ENCODE results near the gene LRBA.
"Not testable (repeated sequence)": the region's sequence is repeated elsewhere in the genome, so short reads cannot be mapped to it uniquely, and the experiment has no call there.

LRBA gene

GRCh38 chr4:150942539-150942938 lies 72.5 kb downstream of the LRBA start:
- no peak for DNase-seq

GRCh38 chr4:150940123-150940522 lies 75.0 kb downstream of the LRBA start:
- DNase-seq: no peak

GRCh38 chr4:150939530-150939929 lies 75.6 kb downstream of the LRBA start:
- DNase-seq: no peak

DNA sequence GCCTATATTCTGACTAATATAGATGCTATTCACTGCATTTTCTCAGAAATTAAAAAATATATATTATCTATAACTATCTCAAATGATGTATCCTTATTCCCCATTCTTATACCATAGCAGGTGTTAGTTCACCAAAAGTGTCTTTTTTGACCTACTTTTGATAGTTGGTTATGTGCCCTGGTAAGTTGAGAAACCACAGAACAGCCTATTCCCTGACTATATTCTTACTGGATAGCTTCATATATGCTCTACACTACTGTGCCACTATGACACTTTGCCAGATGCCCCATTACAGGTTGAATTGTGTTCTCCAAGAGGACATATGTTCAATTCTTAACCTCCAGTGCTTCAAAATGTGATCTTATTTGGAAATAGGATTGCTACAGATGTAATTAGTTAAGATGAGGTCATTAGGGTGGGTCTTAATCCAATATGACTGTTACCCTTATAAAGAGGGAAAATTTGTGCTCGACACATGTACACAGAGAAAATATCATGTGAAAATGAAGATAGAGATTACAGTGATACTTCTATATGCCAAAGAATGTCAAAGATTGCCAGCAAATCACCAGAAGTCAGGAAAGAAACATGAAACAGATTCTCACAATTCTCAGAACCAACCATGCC lies 76.1 kb downstream of the LRBA start:
- DNase-seq: no peak

GRCh38 chr4:150938417-150938816 lies 76.7 kb downstream of the LRBA start:
- DNase-seq: no peak

DNA sequence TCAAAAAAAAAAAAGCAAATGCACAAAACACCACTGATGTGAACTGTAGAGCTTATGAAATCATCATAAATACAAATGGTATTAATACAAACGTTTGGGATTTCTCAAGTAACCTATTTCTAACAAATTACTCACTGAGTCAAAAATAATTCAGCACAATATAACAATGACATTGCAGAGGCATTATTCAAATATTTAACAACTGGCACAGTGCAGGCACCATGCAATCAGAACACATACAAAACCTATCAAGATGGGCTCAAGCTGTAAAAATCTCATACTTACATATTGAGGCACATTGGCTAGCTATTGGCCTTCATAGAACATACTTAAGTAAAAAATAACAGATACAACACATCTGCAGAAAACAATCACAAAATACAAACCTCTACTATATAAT lies 81.1 kb downstream of the LRBA start:
- DNase-seq: no peak

DNA sequence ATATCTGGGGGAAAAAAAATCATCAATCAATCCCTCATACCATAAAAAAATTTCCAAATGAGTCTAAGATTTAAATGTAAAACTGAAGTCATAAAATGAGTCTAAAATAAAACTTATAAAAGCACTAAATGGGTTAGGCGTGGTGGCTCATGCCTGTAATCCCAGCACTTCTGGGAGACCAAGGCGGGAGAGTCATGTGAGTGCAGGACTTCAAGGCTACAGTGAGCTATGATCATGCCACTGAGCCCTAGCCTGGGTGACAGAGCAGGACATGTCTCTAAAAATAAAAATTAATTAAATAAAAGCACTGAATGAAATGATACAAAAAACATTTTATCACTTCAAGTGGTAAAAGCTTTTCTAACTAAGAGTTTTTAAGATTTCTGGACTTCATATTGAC lies 83.3 kb downstream of the LRBA start:
- DNase-seq: no peak

GRCh38 chr4:150931005-150931404 lies 84.1 kb downstream of the LRBA start:
- DNase-seq: no peak

- no peak for DNase-seq
Measured at GRCh38 chr4:150923945-150924344, 91.1 kb downstream of the LRBA start.

DNA sequence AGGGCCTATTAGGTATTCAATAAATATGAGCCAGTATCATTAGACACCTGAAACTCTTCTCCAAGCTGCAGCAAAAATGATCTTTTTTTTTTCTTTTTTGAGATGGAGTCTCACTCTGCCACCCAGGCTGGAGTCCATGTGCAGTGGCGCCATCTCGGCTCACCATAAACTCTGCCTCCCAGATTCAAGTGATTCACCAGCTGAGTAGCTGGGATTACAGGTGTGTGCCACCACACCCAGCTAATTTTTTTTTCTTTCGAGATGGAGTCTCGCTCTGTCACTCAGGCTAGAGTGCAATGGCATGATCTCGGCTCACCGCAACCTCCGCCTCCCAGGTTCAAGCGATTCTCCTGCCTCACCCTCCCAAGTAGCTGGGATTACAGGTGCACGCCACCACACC lies 93.6 kb downstream of the LRBA start:
- DNase-seq: not testable (repeated sequence)

DNA sequence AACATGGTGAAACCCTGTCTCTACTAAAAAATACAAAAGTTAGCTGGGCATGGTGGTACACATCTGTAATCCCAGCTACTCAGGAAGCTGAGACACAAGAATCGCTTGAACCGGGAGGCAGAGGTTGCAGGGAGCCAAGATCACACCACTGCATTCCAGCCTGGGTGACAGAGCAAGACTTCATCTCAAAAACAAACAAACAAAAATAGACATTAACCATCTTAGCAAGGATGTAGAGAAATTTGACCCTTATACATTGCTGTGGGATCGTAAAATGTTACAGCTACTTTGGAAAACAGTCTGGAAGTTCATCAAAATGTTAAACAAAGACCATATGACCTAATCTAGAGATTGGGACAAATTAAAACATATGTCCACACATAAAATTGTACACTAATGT lies 96.5 kb downstream of the LRBA start:
- DNase-seq: not testable (repeated sequence)

DNA sequence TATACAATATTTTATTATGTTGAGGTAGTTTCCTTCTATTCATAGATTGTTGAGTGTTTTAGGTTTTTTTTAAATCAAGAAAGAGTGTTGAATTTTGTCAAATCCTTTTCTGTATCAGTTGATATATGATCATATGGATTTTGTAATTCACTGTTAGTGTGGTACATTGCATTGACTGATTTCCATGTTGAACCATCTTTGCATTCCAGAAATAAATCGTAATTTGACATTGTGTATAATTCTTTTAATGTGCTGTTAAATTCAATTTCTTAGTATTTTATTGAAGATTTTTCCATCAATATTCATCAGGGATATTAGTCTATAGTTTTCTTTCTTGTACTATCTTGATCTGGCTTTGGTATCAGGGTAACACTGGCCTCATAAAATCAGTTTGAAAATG lies 103.8 kb downstream of the LRBA start:
- no peak for DNase-seq

- DNase-seq: no peak
Measured at GRCh38 chr4:150909116-150909515, 106.0 kb downstream of the LRBA start.

- DNase-seq: no peak
Measured at GRCh38 chr4:150906987-150907633, 108.0 kb downstream of the LRBA start.

DNA sequence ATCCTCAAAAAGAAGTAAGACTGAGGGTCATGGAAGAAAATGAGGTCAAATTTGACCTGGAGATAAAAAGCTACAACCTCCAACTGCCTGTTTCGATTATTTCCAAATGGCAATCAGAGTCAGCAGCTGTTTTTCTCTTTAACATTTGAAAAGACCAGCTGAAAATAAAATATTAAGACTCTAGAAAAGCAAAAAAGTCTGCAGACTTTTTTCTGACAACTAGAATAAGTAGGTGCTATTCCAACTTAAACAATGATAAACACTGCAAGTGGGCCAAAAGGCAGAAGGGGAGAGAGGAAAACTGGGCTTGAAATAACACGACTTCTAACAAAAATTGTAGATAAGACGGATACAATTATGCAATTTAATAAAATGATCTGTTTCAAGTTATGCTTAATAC lies 110.4 kb downstream of the LRBA start:
- DNase-seq: no peak

GRCh38 chr4:150903603-150904002 lies 111.5 kb downstream of the LRBA start:
- no peak for DNase-seq

DNA sequence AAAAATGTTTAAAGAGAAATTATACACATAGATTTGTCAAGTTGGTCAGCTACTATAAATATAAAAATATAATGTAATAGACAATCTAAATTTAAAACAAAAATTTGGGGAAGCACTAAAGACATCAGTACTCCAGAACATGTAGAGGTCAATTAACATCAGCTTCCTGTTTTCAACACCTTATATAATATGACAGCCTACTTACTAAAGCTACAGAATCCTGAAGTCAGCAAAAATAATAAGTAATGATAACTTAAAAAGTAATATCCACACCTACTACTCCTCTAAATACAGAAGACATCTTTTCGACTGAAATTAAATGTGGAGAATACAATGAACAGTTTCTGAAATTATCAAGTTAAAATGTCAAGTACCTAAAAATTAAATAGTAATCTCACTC lies 118.6 kb downstream of the LRBA start:
- no peak for DNase-seq

GRCh38 chr4:150890246-150890645 lies 124.8 kb downstream of the LRBA start:
- no peak for DNase-seq

- no peak for DNase-seq
Measured at GRCh38 chr4:150889306-150889705, 125.8 kb downstream of the LRBA start.

DNA sequence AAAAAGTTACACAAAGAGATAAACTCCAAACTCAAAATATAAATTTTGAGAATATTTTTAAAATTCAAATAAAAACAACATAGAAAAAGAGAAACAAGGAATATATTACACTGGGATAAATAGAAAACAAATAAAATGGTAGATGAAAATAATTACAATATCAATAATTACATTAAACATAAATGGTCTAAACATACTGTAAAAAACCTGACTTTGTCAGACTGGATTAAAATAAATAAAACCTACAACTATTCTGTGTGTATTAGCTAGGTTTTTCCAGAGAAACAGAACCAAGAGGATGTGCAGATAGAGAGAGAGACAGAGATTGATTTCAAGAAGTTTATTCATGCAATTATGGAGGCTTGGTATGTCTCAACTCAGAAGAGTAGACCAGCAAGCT lies 126.5 kb downstream of the LRBA start:
- DNase-seq: no peak

- DNase-seq: no peak
Measured at GRCh38 chr4:150888217-150888616, 126.9 kb downstream of the LRBA start.

DNA sequence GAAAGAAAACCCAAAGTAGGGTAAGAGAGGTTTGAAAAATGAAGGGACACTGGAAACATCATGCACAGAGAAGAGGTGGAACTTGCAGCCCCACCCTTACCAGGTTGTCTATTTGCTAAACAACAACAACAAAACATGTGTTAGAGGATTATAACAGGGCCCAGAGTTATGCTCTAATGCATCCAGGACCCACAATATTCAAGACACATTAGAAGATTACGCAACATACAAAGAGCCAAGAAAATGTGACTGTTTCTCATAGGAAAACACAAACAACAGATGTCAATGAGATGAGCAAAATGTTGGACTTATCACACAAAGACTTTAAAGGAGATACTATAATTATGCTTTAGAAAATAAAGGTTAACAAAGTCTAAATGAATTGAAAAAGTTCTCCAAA lies 128.5 kb downstream of the LRBA start:
- peak; percentile 28 for DNase-seq

DNA sequence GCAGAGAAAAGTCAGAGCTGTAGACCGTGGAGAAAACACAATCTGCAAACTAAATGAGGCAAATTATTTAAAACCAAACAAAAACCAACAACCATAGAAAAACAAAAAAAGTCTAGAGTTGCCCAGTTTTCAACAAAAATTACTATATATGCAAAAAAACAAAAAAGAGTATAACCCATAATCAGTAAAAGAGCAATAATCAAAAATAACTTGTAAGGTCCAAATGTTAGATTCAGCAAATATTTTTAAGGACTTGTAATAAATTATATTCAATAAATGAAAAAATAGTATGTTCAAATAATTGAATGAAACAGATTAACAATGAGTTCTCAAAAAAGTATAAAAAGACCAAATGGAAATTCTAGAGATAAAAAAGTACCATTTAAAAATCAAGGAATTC lies 130.5 kb downstream of the LRBA start:
- no peak for DNase-seq

DNA sequence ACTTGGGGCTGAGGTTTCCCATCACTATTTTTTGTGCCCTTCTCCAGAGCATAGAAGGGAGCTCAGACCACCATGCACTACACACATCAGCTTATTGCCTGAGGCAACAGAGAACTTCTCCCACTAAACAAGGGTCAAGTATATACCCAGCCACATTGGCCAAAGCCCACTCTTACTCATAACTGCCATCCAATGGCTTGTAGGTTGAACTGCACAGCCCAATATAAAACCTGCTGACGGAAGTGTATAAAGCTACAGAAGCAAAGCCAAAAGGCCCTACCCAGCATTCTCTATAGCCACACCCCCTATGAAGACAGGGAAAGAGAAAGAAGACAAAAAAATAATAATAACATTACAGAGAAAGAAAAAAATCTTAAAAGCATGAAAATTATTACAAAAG lies 139.7 kb downstream of the LRBA start:
- DNase-seq: no peak
